Lung microvascular endothelial cell (primary cell): ENCODE results near the gene ABHD16B. TPM values are rescaled to one million over a fixed set of nuclear protein-coding genes. Genes with fewer than 3 reads are reported as not detected.
"Not testable (repeated sequence)": the region's sequence is repeated elsewhere in the genome, so short reads cannot be mapped to it uniquely, and the experiment has no call there.

Experiments
- DNase-seq, 2 donors: peaks; one replicate each; pipeline versions ENCODE4 v3.0.0 to v3.0.0-alpha.2; 2010; ENCODE audit warnings: low read depth in 2 of 2
- total RNA-seq: library from RNA; depleted of rRNA; stranded (reverse); fragments of >200 nt; gene quantifications from 2 replicates; pipeline ENCODE4 v1.2.1, GENCODE V29; 2014

The ABHD16B gene
- total RNA-seq, 1 donor from 2014 or later, result not detected

GRCh38 chr20:63834491-63834880 is 26.8 kb upstream of the ABHD16B start:
- DNase-seq, result no peak

GRCh38 chr20:63835021-63835858 is 26.1 kb upstream of the ABHD16B start:
- DNase-seq, result peak; percentile 88 to 94

GRCh38 chr20:63836458-63837344 is 24.6 kb upstream of the ABHD16B start:
- DNase-seq, result no peak

GRCh38 chr20:63837479-63837878 is 23.8 kb upstream of the ABHD16B start:
- DNase-seq, result no peak

- DNase-seq, result no peak
These were observed 21.7 kb upstream of the ABHD16B start for GRCh38 chr20:63839620-63840019.

- DNase-seq, result no peak
These were observed 20.9 kb upstream of the ABHD16B start for GRCh38 chr20:63840405-63840828.

GRCh38 chr20:63842258-63842657 is 19.0 kb upstream of the ABHD16B start:
- DNase-seq, result no peak

GRCh38 chr20:63843222-63843621 is 18.1 kb upstream of the ABHD16B start:
- no peak for DNase-seq

GRCh38 chr20:63843778-63844177 is 17.5 kb upstream of the ABHD16B start:
- no peak for DNase-seq

- no peak for DNase-seq
These were observed 16.7 kb upstream of the ABHD16B start for GRCh38 chr20:63844511-63844991.

- DNase-seq, result no peak
These were observed 15.0 kb upstream of the ABHD16B start for GRCh38 chr20:63846128-63846771.

- no peak for DNase-seq
These were observed 14.4 kb upstream of the ABHD16B start for GRCh38 chr20:63846888-63847236.

GRCh38 chr20:63847237-63848002 is 13.9 kb upstream of the ABHD16B start:
- DNase-seq, result peak; percentile 53 to 68

- DNase-seq, result peak in 1 of 2 donors; percentile 41
These were observed 13.0 kb upstream of the ABHD16B start for GRCh38 chr20:63848003-63848911.

- no peak for DNase-seq
These were observed 10.4 kb upstream of the ABHD16B start for GRCh38 chr20:63850689-63851547.

- not testable (repeated sequence) for DNase-seq
These were observed 9.8 kb upstream of the ABHD16B start for GRCh38 chr20:63851548-63851943.

GRCh38 chr20:63853733-63854068 is 7.6 kb upstream of the ABHD16B start:
- DNase-seq, result not testable (repeated sequence)

GRCh38 chr20:63854069-63854765 is 7.1 kb upstream of the ABHD16B start:
- peak in 1 of 2 donors; percentile 45 for DNase-seq
